Urothelium cell line (cell line): Measurements from ENCODE around the gene MTMR3.
A peak's percentile ranks its signal among the peaks of the same experiment; 100 is the strongest.

Experiments
- DNase-seq: peaks from one replicate; pipeline ENCODE4 v3.0.0; 2011; ENCODE audit warnings: low spot score, mixed read lengths
- FAIRE-seq: peaks from 2 replicates; lab custom pipeline; 2011; peaks lifted over from hg19 to GRCh38; lab: Jason Lieb, UNC

MTMR3 gene

DNA sequence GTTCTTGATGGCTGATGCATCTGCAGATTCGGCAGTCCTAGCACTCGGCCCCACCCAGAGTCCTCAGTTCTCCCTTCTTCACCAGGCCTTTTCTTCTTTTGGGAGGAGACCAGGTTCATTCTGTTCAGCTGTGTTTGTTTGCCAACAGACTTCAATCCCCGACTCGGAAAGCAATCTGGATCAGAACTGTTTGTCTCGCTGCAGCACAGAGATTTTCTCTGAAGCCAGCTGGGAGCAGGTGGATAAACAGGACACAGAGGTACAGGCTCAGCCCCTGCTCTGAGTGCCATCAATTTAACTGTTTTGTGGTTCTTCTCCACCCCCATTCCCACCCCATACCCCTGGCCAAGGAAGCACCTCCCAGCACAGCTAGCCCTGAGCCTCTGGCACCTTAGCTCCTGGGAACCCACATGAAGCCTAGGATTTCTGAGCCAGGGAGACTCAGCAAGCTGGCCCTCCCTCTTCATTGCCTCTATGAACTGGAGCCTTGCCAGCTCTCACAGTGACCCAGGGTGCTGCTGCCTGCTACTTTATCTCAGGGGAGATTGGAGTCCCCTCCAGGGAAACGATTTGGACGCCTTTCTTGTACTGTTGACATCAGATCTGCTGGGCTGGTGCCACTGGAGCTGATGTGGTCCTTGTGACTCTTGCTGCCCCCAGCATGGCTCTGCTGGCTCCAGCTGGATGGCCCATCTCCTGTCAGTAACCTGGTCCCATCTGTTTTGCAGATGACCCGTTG is 139.1 kb downstream of the MTMR3 start:
- FAIRE-seq = peak; percentile 46
- no peak for DNase-seq

DNA sequence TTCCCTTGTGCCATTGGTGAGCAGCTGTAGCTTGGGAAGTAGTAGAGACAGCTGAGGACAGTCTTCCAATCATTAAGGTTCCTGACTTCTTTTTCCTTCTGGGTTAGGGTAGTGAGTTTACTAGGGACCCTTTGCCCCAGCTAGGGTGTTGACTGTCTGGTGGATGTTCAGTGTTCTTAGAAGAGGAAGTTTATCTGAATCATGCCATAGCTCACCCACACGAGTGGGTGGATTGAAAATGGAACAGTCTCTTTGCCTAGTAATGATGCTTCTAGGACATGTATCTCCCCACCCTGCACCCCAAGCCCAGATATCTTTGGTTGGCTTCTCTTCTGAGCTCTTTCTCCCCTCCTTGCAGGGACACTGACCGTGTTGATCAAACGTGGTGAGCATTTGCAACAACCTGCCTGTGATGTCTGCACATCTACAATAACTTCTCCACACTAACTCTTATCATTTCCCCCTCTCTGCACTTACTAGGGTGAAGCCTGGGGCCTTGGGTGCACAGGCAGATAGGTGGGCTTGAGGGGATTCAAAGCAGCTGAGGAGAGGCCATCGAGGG is 140.2 kb downstream of the MTMR3 start:
- peak; percentile 75 for FAIRE-seq
- no peak for DNase-seq

DNA sequence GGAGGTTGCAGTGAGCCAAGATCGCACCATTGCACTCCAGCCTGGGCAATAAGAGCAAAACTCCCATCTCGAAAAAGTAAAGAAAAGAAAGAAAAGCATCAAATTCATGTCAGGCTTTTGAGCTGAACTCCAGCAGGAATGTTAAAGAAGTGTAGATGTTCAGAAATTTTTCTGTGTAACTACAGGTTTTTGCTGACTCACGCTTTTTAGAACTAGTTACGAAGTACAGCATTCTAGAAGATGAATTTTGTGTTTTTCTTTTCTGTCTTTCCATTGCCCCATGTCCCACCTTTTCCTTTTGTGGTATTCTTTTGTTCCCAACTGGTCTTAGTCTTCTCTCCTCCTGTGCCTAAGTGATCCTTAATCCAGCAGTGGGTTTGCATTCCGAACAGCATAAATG is 141.3 kb downstream of the MTMR3 start:
- FAIRE-seq (no peak), DNase-seq (no peak)

DNA sequence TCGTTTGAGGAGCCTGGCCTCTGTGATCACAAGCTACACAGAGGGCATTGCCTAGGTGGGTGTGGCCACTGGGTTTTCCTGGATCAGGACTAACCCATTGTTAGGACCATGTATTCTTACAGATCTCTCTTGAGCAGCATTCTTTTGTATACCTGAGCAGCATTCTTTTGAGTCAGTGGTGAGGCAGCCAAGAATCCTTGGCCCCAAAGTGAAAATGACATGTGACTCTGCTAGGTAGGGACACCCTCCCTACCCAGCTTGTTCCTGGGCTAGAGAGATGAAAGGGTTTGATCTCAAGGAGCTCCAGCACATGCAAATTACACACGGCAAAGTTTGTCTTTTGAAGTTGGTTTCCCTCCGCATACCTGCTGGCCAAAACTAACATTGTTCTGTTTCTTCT is 142.2 kb downstream of the MTMR3 start:
- FAIRE-seq = no peak
- DNase-seq = no peak

DNA sequence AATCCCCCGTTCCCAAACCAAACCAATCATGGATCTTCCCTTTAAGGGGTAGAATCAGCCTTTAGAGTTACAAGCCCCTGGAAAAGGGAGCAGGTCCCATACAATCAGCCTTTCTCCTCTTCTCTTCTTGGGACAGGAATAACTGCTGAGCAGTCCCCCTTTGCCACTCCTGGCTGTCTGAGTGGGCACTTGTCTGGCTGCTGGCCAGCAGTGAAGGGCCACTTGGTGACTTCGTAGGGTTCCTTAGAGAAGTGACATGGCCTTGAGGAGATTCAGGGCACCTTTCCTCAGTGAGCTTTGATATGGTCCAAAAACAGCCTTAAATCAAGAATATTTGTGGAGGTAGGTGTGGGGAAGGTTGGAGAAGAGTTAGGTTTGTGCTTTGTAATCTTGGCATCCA is 143.8 kb downstream of the MTMR3 start:
- FAIRE-seq (no peak), DNase-seq (no peak)

DNA sequence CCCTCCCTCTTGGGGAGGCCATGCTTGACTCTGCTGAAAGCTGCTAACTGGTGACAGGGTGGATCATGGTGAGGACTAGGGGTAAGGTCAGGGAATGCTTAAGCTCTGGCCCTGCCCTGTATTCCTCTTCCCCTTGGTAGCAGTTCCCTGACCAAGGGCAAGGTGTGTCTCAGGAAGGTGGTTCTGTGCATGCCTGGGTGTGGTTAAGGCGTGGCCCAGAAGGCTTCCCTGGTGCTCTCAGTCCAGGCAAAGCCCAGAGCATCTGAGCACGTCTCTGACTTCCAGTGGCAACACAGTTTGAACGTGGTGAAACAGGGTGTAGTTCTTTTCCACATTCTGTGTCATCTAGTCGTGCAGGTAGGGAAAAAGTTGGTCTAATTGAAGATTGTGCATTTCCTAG is 144.2 kb downstream of the MTMR3 start:
- FAIRE-seq (no peak), DNase-seq (no peak)

DNA sequence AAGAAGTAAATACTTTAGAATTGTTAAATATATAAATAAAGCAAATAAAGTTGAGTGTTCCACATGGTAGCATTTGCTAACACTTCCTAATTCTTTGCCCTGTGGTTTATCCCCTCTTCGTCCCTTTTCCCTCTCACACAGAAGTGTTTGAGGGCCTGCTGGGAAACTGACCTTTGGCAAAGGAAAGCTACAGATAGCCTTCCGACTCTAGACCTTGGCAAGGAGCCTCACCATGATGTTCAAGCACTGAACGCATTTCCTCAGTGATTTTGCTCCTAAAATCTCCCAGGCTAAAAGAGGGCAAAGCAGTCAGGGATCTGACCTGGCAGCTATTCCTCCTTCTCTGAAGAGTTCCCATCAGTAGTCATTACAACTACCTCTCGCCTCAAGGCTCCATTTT is 144.8 kb downstream of the MTMR3 start:
- DNase-seq = no peak
- FAIRE-seq = no peak

DNA sequence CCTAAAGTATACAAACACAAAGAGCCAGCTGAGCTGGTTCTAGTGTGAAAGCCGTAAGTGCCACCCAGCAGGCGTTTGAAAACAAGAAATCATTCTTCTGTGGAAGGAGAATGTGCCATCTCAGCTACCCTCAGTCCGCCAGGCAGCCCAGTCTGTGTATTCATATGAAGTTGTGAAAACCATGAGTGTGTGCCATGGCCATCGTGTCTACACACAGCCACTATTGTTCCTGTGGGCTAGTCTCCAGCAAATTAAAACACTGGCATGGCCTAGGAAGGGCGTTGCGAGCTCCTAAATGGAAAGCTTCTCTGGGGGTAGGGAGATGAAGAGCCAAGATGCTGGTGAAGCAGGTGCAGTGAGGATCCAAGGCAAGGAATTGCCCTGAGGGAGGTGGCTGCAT is 145.8 kb downstream of the MTMR3 start:
- FAIRE-seq = no peak
- DNase-seq = no peak

DNA sequence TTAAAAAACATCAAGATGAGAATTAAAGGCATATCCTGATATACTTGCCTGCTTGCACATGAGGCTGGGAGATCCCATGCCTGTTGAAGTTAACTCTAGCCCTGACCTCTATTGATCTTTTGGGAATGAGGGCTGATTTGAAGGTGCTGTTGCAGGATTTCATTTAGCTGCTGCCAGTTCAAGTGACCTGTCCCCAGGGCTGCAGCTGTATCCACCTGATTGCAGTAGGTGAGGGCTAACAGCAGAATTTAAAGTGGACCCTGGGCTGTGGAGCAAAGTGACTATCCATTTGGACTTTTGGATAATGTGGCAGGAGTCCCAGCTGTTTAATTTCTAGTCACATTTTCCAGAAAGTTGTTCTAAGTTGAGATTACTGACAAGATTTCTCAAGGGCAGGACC is 146.5 kb downstream of the MTMR3 start:
- DNase-seq (no peak), FAIRE-seq (no peak)

DNA sequence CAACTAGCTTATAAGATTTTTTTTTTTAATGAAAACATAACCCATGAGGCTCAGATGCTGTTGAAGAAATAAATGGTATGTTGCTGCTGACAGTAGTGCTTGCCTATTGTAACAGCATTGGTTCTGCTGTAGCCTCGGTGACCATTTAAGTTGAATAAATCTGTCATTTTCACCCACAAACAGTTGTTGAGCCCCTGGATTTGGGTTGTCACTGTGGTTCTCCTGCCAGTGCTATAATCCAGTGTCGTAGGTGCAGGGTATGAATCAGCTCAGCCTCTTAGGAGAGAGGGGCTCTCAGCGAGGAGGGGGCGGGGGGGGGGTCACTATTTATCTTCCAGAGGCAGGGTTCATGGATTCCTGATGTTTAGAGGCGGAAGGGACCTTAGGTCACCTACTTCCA is 147.4 kb downstream of the MTMR3 start:
- DNase-seq (no peak), FAIRE-seq (no peak)

DNA sequence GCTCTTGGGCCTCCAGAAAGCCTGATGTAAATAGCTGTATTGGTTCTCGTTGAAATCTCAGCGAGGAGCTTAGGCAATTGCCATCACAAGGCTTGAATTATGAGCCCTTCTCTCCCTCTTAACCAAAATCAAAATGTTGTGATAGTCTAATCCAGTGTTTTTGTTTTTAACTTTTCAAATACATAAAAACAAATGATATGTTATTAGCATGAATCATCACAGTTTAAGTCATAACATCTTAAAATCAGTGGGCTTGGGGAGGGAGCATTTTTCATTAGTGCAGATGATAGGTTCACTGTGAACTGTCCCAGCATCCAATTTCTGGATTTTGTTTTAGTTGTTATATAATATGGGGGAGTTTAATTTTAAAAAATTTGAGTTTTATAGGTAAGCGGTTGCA is 148.4 kb downstream of the MTMR3 start:
- DNase-seq (no peak), FAIRE-seq (no peak)

DNA sequence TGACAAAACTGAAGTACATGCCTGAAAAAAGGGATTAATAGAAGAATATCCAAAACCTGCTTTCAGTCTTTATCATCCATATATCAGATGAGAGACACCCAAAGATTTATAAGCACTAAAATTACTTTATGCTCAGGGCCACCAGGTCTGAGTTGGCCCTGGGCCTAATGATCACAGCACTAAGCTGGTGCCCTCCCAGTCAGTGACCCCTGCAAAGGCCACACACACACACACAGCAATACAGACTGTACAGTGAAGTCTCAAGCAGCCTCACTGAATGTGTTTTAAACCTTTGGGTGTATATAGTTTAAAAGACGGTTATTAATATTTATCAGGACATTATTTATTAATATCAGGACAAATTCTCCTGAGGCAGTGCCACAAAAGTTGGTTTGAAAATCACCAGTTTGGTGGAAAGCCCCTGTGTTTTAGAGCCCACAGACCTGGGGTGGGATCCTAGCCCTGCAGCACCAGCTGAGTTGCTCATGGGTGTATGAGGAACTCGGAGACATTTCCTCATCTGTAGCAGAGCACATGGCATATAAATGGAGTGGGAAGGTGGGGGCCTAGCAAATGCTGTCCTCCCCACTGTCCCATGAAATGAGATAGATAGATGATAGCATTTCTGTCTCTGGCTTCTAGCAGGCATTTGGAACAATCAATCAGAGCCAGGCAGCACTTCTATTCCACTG is 148.9 kb downstream of the MTMR3 start:
- DNase-seq = no peak
- FAIRE-seq = no peak

DNA sequence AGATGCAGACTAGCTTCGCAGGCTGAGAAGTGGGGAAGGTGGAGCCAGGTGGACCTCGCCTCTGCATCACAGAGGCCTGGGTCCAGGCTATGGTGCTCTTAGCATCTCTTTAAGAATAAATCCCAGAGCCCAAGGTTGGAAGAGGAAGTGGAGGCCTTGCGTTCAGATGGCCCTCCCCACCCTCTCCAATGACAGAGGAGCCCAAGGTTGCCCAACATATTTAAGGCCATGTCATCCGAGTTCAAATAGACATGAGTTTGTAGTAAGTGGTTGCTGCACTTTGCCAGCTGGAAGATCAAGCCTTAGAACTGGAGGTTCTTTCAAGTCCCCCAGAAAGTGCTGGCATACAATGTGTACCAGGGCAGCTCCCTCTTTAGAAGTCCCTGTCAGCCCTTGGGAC is 150.2 kb downstream of the MTMR3 start:
- FAIRE-seq (no peak), DNase-seq (no peak)

DNA sequence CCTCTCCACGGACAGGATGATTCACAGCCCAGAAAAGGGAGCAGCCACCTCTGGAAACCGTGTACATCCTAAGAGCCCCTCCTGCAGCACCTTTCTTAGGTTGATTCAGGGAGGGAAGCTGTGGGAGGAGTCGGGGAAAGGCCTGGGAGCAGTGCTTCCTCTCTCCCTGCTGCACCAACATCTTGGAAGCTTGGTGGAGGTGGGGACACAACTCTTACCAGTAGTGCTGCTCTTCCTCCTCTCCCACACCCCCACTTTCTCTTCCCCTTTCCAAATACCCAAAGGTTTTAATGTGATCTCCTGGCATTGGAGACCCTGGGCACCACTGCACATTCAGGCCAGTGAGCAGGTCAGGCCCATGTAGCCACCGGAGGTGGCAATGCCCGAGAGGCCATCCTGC is 150.9 kb downstream of the MTMR3 start:
- no peak for FAIRE-seq
- no peak for DNase-seq

DNA sequence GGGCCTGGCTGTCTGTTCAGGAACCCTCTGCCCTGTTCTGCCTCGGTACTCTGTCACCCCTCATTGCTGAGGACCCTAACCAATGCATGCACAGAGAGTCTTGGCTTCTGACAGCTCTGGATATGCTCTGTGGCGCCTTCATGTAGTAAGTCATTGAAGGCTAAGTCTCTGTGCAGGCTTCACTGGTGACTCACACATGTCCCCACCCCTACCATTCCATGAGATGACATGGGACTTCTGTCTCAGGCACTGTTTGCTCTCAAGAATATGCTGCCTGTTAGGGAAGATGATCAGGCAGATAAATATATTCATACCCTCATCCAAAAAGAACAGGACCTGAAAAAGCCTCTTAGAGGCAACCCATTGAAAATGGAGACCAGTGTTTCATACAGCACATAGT is 153.7 kb downstream of the MTMR3 start:
- peak; percentile 40 for DNase-seq
- FAIRE-seq = no peak

DNA sequence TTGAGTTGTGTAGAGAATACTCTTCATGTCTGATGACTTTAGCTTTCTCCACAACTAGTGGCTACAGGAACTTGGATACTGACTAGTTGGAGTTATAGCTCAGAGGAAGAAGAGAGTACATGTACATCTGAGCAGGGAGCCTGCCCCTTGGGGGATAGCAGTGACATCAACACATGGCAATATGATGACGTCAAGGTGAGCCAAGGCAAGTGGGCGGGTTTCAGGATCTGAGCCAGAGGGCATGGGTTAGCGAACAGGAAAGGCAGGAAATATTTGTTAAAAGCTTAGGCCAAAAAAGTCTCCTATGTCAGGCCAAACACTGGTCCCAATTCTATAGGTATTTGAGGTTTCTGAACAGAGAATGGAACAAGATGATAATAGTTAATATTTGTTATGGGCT is 155.2 kb downstream of the MTMR3 start:
- DNase-seq (peak; percentile 39), FAIRE-seq (peak; percentile 20)

DNA sequence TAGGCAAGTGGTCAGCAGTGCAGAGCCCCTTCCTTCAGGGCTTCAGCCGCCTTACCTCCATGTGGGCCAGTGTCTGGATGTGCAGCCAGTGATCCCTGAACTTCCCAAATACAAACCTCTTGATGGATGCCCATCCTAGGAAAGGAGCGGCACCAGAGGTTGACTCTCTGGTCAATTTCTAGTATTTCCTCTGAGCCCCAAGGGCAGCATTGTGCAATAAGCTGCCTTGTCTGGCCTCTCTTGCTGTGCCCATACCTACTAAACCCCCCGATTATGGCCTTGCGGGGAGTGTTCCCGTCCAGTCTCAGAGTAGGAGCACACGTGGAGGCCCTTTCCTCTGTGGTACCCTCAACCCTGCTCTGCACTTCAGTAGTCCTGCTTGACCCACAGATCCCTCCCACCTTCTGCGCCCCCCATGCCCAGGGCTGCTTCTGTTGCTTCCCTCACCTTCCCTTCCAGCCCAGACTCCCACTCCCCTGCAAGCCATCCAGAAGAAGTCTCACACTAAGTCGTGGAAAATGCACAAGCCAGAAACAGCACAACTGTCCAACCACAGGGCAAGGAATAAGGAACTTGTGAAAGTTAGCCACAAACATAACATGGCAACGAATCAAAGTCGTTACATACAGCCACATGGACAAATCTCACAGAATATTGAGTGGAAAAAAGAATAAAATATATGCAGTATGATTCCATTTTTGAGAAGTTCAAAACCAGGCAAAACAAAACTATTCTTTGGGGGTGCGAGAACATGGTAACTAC is 157.7 kb downstream of the MTMR3 start:
- no peak for FAIRE-seq
- DNase-seq = no peak

DNA sequence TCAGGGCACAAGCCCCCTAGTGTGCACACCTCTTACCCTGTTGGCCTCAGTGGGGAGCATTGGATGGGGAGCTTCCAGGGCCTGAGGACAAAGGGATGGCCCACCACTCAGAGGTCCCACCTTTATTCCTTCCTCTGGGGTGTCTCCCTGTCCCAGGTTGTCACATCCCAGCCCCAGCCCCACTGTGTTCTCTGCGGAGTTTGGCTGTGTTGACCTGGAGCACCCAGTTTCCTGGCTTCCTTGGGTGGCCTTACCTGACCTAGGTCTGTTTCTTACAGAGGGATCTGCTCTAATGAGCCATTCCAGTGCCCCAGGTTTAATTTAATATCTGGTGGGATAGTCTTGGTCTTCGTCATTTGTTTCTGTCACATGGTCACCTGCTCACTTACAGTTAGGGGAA is 158.5 kb downstream of the MTMR3 start:
- no peak for FAIRE-seq
- DNase-seq = no peak

DNA sequence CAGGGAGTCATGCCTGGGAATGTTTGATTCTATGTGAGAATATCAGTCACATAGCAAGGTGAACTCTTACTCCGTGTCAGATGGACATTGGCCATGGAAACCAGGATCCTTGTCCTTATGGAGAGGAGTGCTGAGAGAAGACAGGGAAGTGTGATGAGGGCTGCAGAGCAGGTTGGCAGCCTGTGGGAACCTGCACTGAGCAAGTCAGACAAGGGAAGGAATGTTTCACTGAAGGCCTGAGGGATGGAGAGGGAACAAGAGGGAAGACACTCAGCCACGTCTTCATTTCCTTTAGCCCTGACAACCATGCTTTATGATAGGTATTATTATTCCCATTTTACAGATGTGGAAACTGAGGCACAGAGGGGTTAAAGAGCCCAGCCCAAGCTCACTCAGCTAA is 158.9 kb downstream of the MTMR3 start:
- DNase-seq (no peak), FAIRE-seq (no peak)

DNA sequence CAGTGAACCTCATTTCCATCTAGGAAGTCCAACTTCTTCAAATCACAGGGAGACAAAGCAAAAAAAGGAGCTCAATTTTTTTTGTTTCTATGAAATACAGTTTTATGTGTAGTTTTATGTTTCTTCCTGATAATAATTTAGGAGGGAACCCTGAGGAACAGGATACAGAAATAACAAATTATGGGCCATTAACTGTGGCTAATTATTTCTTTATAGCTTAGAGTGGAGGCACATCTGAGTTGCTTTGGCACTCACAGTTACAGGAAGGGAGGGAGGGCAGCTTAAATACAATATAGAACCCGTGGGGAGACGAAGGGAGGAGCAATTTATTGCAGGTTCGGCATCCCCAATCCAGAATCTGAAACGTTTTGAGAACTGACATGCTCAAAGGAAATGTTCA is 160.2 kb downstream of the MTMR3 start:
- FAIRE-seq = no peak
- DNase-seq = no peak

DNA sequence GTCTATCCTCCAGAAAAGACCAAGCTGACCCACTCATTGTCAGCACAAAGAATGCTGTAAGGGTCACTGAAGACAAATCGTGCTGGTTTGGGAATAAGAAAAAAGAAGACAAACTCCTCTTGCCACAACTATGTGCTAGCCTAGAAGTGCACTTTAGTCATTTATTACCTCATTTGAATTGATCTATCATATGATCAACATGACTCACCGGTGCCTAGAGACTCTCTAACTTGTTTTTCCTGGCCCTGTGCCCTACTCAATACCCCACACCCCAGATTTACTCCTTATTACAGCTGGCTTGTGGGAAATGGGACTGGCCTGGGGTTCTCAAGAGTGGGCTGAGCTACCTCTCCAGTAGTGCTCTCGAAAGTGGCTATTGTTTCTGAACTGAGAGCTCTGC is 161.4 kb downstream of the MTMR3 start:
- no peak for FAIRE-seq
- peak; percentile 73 for DNase-seq
